ENCODE data around the gene CBLN3. TPM values are rescaled to one million over a fixed set of nuclear protein-coding genes. Genes with fewer than 3 reads are reported as not detected.

The CBLN3 gene
- total RNA-seq, 1 experiment from 2014 or later: 2.0 TPM

DNA sequence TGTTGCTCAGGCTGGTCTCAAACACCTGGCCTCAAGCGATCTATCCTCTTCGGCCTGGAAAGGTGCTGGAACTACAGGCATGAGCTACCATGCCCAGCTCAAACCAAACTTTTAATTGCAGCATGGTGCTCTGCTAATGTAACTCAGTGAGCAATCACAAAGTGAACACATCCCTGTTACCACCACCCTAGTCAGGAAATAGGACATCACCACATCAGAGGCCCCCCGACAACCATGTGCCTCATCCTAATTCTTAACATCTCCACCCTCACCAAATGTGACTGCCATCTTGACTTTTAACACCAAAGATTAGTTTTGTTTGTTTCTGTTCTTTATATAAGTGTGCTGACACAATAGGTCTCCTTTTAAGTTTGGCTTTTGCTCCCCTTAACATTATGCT, 35.9 kb upstream of the CBLN3 start:
- Histone ChIP-seq H3K4me1 (ENCODE audit: control insufficient read depth in 1 of 2, insufficient read depth in 2 of 2, low read length in 2 of 2) (no peaks in the 10 kb centered on the region), H4K20me1 (ENCODE audit: insufficient read depth) (no peaks in the 10 kb centered on the region), H3K79me2 (ENCODE audit: insufficient read depth, low read length) (no peaks in the 10 kb centered on the region), H3K9me2 (ENCODE audit: insufficient read depth) (no peaks in the 10 kb centered on the region), H3K27ac (ENCODE audit: low read depth, low read length) (no peak overlapping the region), H3K27me3 (ENCODE audit: insufficient read depth, low read length) (no peaks in the 10 kb centered on the region), H3K9ac (ENCODE audit: low read length) (no peak overlapping the region), H3K4me2 (ENCODE audit: low read length) (no peak overlapping the region), H2AFZ (ENCODE audit: low read depth, low read length, poor library complexity, severe bottlenecking) (no peak overlapping the region), H3K9me3 (ENCODE audit: control insufficient read depth in 1 of 2, insufficient read depth in 1 of 2, low read depth in 1 of 2, low read length in 2 of 2) (no peaks in the 10 kb centered on the region), H3K4me3 (replicated peaks in 1 of 2; ENCODE audit: low read depth in 1 of 2, low read length in 2 of 2) (no peak overlapping the region), H3K36me3 (ENCODE audit: control insufficient read depth in 1 of 2, insufficient read depth in 2 of 2, low read length in 2 of 2) (no peaks in the 10 kb centered on the region)
- TF ChIP-seq MAX (IDR thresholded peaks at IDR 0.05): no peak
- TF ChIP-seq POLR2A (IDR thresholded peaks at IDR 0.05; ENCODE audit: borderline replicate concordance, extremely low read depth, insufficient read depth, insufficient read length): no peak
- no peak for TF ChIP-seq JUND (IDR thresholded peaks at IDR 0.05)
- TF ChIP-seq CBX3 (IDR thresholded peaks at IDR 0.05; ENCODE audit: low read depth): no peak
- no peak for TF ChIP-seq EZH2phosphoT487 (IDR thresholded peaks at IDR 0.05; ENCODE audit: borderline replicate concordance)
- TF ChIP-seq ZFX (IDR thresholded peaks at IDR 0.05): no peak
- TF ChIP-seq TCF7L2 (IDR thresholded peaks at IDR 0.05; ENCODE audit: borderline replicate concordance, extremely low read depth, insufficient read depth, insufficient read length): no peak
- TF ChIP-seq EGR1 (IDR thresholded peaks at IDR 0.05; ENCODE audit: low read depth): no peak
- TF ChIP-seq, protein P1, sequence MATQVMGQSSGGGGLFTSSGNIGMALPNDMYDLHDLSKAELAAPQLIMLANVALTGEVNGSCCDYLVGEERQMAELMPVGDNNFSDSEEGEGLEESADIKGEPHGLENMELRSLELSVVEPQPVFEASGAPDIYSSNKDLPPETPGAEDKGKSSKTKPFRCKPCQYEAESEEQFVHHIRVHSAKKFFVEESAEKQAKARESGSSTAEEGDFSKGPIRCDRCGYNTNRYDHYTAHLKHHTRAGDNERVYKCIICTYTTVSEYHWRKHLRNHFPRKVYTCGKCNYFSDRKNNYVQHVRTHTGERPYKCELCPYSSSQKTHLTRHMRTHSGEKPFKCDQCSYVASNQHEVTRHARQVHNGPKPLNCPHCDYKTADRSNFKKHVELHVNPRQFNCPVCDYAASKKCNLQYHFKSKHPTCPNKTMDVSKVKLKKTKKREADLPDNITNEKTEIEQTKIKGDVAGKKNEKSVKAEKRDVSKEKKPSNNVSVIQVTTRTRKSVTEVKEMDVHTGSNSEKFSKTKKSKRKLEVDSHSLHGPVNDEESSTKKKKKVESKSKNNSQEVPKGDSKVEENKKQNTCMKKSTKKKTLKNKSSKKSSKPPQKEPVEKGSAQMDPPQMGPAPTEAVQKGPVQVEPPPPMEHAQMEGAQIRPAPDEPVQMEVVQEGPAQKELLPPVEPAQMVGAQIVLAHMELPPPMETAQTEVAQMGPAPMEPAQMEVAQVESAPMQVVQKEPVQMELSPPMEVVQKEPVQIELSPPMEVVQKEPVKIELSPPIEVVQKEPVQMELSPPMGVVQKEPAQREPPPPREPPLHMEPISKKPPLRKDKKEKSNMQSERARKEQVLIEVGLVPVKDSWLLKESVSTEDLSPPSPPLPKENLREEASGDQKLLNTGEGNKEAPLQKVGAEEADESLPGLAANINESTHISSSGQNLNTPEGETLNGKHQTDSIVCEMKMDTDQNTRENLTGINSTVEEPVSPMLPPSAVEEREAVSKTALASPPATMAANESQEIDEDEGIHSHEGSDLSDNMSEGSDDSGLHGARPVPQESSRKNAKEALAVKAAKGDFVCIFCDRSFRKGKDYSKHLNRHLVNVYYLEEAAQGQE (IDR thresholded peaks at IDR 0.05; ENCODE audit: low read depth): no peak
- TF ChIP-seq RAD21 (IDR thresholded peaks at IDR 0.05; ENCODE audit: low read depth): no peak
- no peak for TF ChIP-seq ZNF274 (IDR thresholded peaks at IDR 0.05; ENCODE audit: low read depth, low read length)
- CTCF ChIA-PET: no interaction called here
- no peak for DNase-seq (ENCODE audit: low read depth, low spot score)
- intact Hi-C loops (cut with micrococcal nuclease): no loop called here
- RAD21 ChIA-PET (ENCODE audit: low non-redundant PET in 1 of 2, low total read pairs in 2 of 2, uncharacterized antibody in 2 of 2, unreplicated experiment in 2 of 2): no interaction called here
- POLR2A ChIA-PET: no interaction called here
- ATAC-seq: no peak
- no TSS peak for BruUV-seq (replicated peaks)
